D341Med (cell line): ENCODE measurements around the gene FJX1.

Experiments used
- DNase-seq: peaks from one replicate; pipeline ENCODE4 v3.0.0; 2012; ENCODE audit warnings: low spot score

FJX1 gene

GRCh38 chr11:35608502-35608901, 9.8 kb upstream of the FJX1 start:
- DNase-seq = no peak

- no peak for DNase-seq
Observed at GRCh38 chr11:35609656-35610055, 8.6 kb upstream of the FJX1 start.

- DNase-seq = peak; percentile 58
Observed at GRCh38 chr11:35610631-35611030, 7.6 kb upstream of the FJX1 start.

- no peak for DNase-seq
Observed at GRCh38 chr11:35611741-35612140, 6.5 kb upstream of the FJX1 start.

- DNase-seq = no peak
Observed at GRCh38 chr11:35614939-35615569, 3.2 kb upstream of the FJX1 start.

- DNase-seq = peak; percentile 45
Observed at GRCh38 chr11:35615921-35616900, 2.0 kb upstream of the FJX1 start.

GRCh38 chr11:35617316-35617686, 959 bp upstream of the FJX1 start:
- no peak for DNase-seq

GRCh38 chr11:35618497-35619115, 346 bp downstream of the FJX1 start:
- DNase-seq = peak; percentile 73

GRCh38 chr11:35619116-35619854, 1.0 kb downstream of the FJX1 start:
- DNase-seq = peak; percentile 75

- DNase-seq = peak; percentile 59
Observed at GRCh38 chr11:35619855-35620640, 1.8 kb downstream of the FJX1 start.

GRCh38 chr11:35620795-35621194, 2.5 kb downstream of the FJX1 start:
- no peak for DNase-seq

GRCh38 chr11:35621620-35622019, 3.4 kb downstream of the FJX1 start:
- DNase-seq = no peak

- DNase-seq = no peak
Observed at GRCh38 chr11:35622070-35622469, 3.8 kb downstream of the FJX1 start.

- DNase-seq = no peak
Observed at GRCh38 chr11:35623621-35624168, 5.4 kb downstream of the FJX1 start.

- no peak for DNase-seq
Observed at GRCh38 chr11:35624316-35624715, 6.1 kb downstream of the FJX1 start.

GRCh38 chr11:35624781-35625180, 6.5 kb downstream of the FJX1 start:
- no peak for DNase-seq

- DNase-seq = no peak
Observed at GRCh38 chr11:35626501-35626900, 8.2 kb downstream of the FJX1 start.

- DNase-seq = no peak
Observed at GRCh38 chr11:35629511-35629910, 11.3 kb downstream of the FJX1 start.

GRCh38 chr11:35629914-35630313, 11.7 kb downstream of the FJX1 start:
- DNase-seq = no peak

- no peak for DNase-seq
Observed at GRCh38 chr11:35631891-35632290, 13.6 kb downstream of the FJX1 start.

GRCh38 chr11:35632301-35632700, 14.0 kb downstream of the FJX1 start:
- peak; percentile 74 for DNase-seq
